ENCODE data around the gene PRAMEF11. TPM values are rescaled to one million over a fixed set of nuclear protein-coding genes. Genes with fewer than 3 reads are reported as not detected.
"Not testable (repeated sequence)": the region's sequence is repeated elsewhere in the genome, so short reads cannot be mapped to it uniquely, and the experiment has no call there.

Gene PRAMEF11
- total RNA-seq, 1 donor from 2014 or later, result not detected

GRCh38 chr1:12810691-12811408, 20.4 kb downstream of the PRAMEF11 start:
- Histone ChIP-seq H3K36me3 (no peaks in the 10 kb centered on the region), H3K4me3 (no peak overlapping the region), H3K4me1 (no peaks in the 10 kb centered on the region), H3K9me3 (no peaks in the 10 kb centered on the region), H3K27me3 (no peaks in the 10 kb centered on the region), H3K27ac (no peak overlapping the region)
- intact Hi-C loops (cut with DNase I), result no loop called here
- no peak for TF ChIP-seq CTCF (IDR thresholded peaks at IDR 0.05)
- no peak for DNase-seq (ENCODE audit: low spot score in 2 of 2)

GRCh38 chr1:12809933-12810332, 21.3 kb downstream of the PRAMEF11 start:
- no peak for TF ChIP-seq CTCF (IDR thresholded peaks at IDR 0.05)
- Histone ChIP-seq H3K27me3 (no peaks in the 10 kb centered on the region), H3K4me1 (no peaks in the 10 kb centered on the region), H3K27ac (no peak overlapping the region), H3K36me3 (no peaks in the 10 kb centered on the region), H3K9me3 (no peaks in the 10 kb centered on the region), H3K4me3 (no peak overlapping the region)
- DNase-seq (ENCODE audit: low spot score in 2 of 2), result no peak
- intact Hi-C loops (cut with DNase I), result no loop called here

GRCh38 chr1:12799730-12800129, 31.5 kb downstream of the PRAMEF11 start:
- no peak for DNase-seq (ENCODE audit: low spot score in 2 of 2)
- H3K4me1 ChIP-seq, result no peaks in the 10 kb centered on the region
- no peaks in the 10 kb centered on the region for H3K27me3 ChIP-seq
- H3K27ac ChIP-seq, result no peak overlapping the region
- no peaks in the 10 kb centered on the region for H3K36me3 ChIP-seq
- H3K9me3 ChIP-seq, result no peaks in the 10 kb centered on the region
- intact Hi-C loops (cut with DNase I), result no loop called here
- TF ChIP-seq CTCF (IDR thresholded peaks at IDR 0.05), result no peak
- no peak overlapping the region for H3K4me3 ChIP-seq

- TF ChIP-seq CTCF (IDR thresholded peaks at IDR 0.05), result no peak
- Histone ChIP-seq H3K9me3 (no peaks in the 10 kb centered on the region), H3K4me1 (no peaks in the 10 kb centered on the region), H3K27me3 (no peaks in the 10 kb centered on the region), H3K27ac (no peak overlapping the region), H3K36me3 (no peaks in the 10 kb centered on the region), H3K4me3 (no peak overlapping the region)
- intact Hi-C loops (cut with DNase I), result no loop called here
- no peak for DNase-seq (ENCODE audit: low spot score in 2 of 2)
Observed at GRCh38 chr1:12798911-12799310, 32.3 kb downstream of the PRAMEF11 start.

GRCh38 chr1:12791097-12791496, 40.1 kb downstream of the PRAMEF11 start, which contains the start of gene PRAMEF1:
PRAMEF1 (plus strand) TSS chr1:12791397; CDS start chr1:12793228, 1,831 bp downstream.
- H3K27me3 ChIP-seq; H3K4me3 ChIP-seq; intact Hi-C loops (cut with DNase I); H3K36me3 ChIP-seq; H3K9me3 ChIP-seq; H3K4me1 ChIP-seq; DNase-seq (ENCODE audit: low spot score in 2 of 2); H3K27ac ChIP-seq: not testable (repeated sequence)

- H3K9me3 ChIP-seq, result not testable (repeated sequence)
Observed at GRCh38 chr1:12784729-12785128, 46.5 kb downstream of the PRAMEF11 start.

GRCh38 chr1:12783783-12784182, 47.4 kb downstream of the PRAMEF11 start:
- DNase-seq (ENCODE audit: low spot score in 2 of 2); H3K27me3 ChIP-seq; H3K4me1 ChIP-seq; intact Hi-C loops (cut with DNase I); H3K27ac ChIP-seq; H3K4me3 ChIP-seq; H3K36me3 ChIP-seq; H3K9me3 ChIP-seq: not testable (repeated sequence)

More at GRCh38 chr1:12784729-12785128, 46.5 kb downstream of the PRAMEF11 start:
- H3K4me1 ChIP-seq; H3K27me3 ChIP-seq; H3K36me3 ChIP-seq; DNase-seq (ENCODE audit: low spot score in 2 of 2); intact Hi-C loops (cut with DNase I); H3K4me3 ChIP-seq; H3K27ac ChIP-seq: not testable (repeated sequence)

GRCh38 chr1:12781488-12781887, 49.7 kb downstream of the PRAMEF11 start:
- H3K27ac ChIP-seq; H3K4me3 ChIP-seq; H3K27me3 ChIP-seq; DNase-seq (ENCODE audit: low spot score in 2 of 2); intact Hi-C loops (cut with DNase I); H3K36me3 ChIP-seq; H3K9me3 ChIP-seq; H3K4me1 ChIP-seq: not testable (repeated sequence)

All from ascending aorta (tissue), 2 donors.